Measurements from ENCODE around the gene ACSS2. TPM values are rescaled to one million over a fixed set of nuclear protein-coding genes. Genes with fewer than 3 reads are reported as not detected.

ACSS2 gene
- polyA plus RNA-seq, 3 donors = 38.2 to 53.5 (median 40.8) TPM

GRCh38 chr20:34938466-34939163 is 62.2 kb downstream of the ACSS2 start:
- DNase-seq (ENCODE audit: extremely low read depth in 1 of 11, low read depth in 9 of 11, low spot score in 4 of 11) = no peak

- no peak for DNase-seq (ENCODE audit: extremely low read depth in 1 of 11, low read depth in 9 of 11, low spot score in 4 of 11)
Observed at GRCh38 chr20:34940081-34940481, 63.7 kb downstream of the ACSS2 start.

- no peak for DNase-seq (ENCODE audit: extremely low read depth in 1 of 11, low read depth in 9 of 11, low spot score in 4 of 11)
Observed at GRCh38 chr20:34941226-34941625, 64.8 kb downstream of the ACSS2 start.

GRCh38 chr20:34942301-34942700 is 65.9 kb downstream of the ACSS2 start:
- DNase-seq (ENCODE audit: extremely low read depth in 1 of 11, low read depth in 9 of 11, low spot score in 4 of 11) = no peak

- DNase-seq (ENCODE audit: extremely low read depth in 1 of 11, low read depth in 9 of 11, low spot score in 4 of 11) = no peak
Observed at GRCh38 chr20:34943808-34944567, 67.6 kb downstream of the ACSS2 start.

GRCh38 chr20:34945315-34946077 is 69.1 kb downstream of the ACSS2 start:
- no peak for DNase-seq (ENCODE audit: extremely low read depth in 1 of 11, low read depth in 9 of 11, low spot score in 4 of 11)

- DNase-seq (ENCODE audit: extremely low read depth in 1 of 11, low read depth in 9 of 11, low spot score in 4 of 11) = no peak
Observed at GRCh38 chr20:34946661-34947060, 70.2 kb downstream of the ACSS2 start.

GRCh38 chr20:34947336-34947735 is 70.9 kb downstream of the ACSS2 start:
- DNase-seq (ENCODE audit: extremely low read depth in 1 of 11, low read depth in 9 of 11, low spot score in 4 of 11) = no peak

GRCh38 chr20:34948030-34948429 is 71.6 kb downstream of the ACSS2 start:
- no peak for DNase-seq (ENCODE audit: extremely low read depth in 1 of 11, low read depth in 9 of 11, low spot score in 4 of 11)

GRCh38 chr20:34949120-34949519 is 72.7 kb downstream of the ACSS2 start:
- DNase-seq (ENCODE audit: extremely low read depth in 1 of 11, low read depth in 9 of 11, low spot score in 4 of 11) = no peak

GRCh38 chr20:34951252-34951651 is 74.8 kb downstream of the ACSS2 start:
- no peak for DNase-seq (ENCODE audit: extremely low read depth in 1 of 11, low read depth in 9 of 11, low spot score in 4 of 11)

GRCh38 chr20:34951652-34952051 is 75.2 kb downstream of the ACSS2 start:
- DNase-seq (ENCODE audit: extremely low read depth in 1 of 11, low read depth in 9 of 11, low spot score in 4 of 11) = no peak

GRCh38 chr20:34952671-34953070 is 76.3 kb downstream of the ACSS2 start:
- DNase-seq (ENCODE audit: extremely low read depth in 1 of 11, low read depth in 9 of 11, low spot score in 4 of 11) = peak in 4 of 11 donors; percentile 24 to 62 (median 57)

- DNase-seq (ENCODE audit: extremely low read depth in 1 of 11, low read depth in 9 of 11, low spot score in 4 of 11) = no peak
Observed at GRCh38 chr20:34953960-34954359, 77.5 kb downstream of the ACSS2 start.

GRCh38 chr20:34954904-34955230 is 78.5 kb downstream of the ACSS2 start:
- no peak for DNase-seq (ENCODE audit: extremely low read depth in 1 of 11, low read depth in 9 of 11, low spot score in 4 of 11)

GRCh38 chr20:34955231-34956040 is 79.0 kb downstream of the ACSS2 start, which contains the start of the genes GSS and MYH7B:
Gene GSS, minus strand, starts transcription at chr20:34955806. Its CDS starts 3,954 bp downstream, at chr20:34951852.
Gene MYH7B, plus strand, starts transcription at chr20:34955868. Its CDS starts 22,138 bp downstream, at chr20:34978006.
- peak; percentile 84 to 97 (median 94) for DNase-seq (ENCODE audit: extremely low read depth in 1 of 11, low read depth in 9 of 11, low spot score in 4 of 11)

GRCh38 chr20:34956041-34956458 is 79.6 kb downstream of the ACSS2 start:
- DNase-seq (ENCODE audit: extremely low read depth in 1 of 11, low read depth in 9 of 11, low spot score in 4 of 11) = no peak

GRCh38 chr20:34956751-34957472 is 80.5 kb downstream of the ACSS2 start:
- no peak for DNase-seq (ENCODE audit: extremely low read depth in 1 of 11, low read depth in 9 of 11, low spot score in 4 of 11)
